WTC11 (cell line): ENCODE data around the gene TMEM38B.
"Not testable (repeated sequence)": the region's sequence is repeated elsewhere in the genome, so short reads cannot be mapped to it uniquely, and the experiment has no call there.

Source experiments
- CREB1 ChIP-seq: sonication (generic); formaldehyde crosslinking; IDR thresholded peaks from 2 replicates; pipeline ENCODE4 v1.8.0; 2023; ENCODE audit warnings: mild to moderate bottlenecking, missing genetic modification reagents
- CTCF ChIP-seq: fragments of 200-600 bp; IDR thresholded peaks from 2 replicates; pipeline ENCODE4 v1.8.0; 2022; ENCODE audit warnings: antibody characterized with exemption
- E2F1 ChIP-seq: sonication (generic); formaldehyde crosslinking; IDR thresholded peaks from 2 replicates; pipeline ENCODE4 v1.8.0; 2022; ENCODE audit warnings: mild to moderate bottlenecking, missing genetic modification reagents
- JUN ChIP-seq: sonication (generic); formaldehyde crosslinking; IDR thresholded peaks from 2 replicates; pipeline ENCODE4 v1.8.0; 2023; ENCODE audit warnings: mild to moderate bottlenecking, missing genetic modification reagents
- NR2C2 ChIP-seq: sonication (generic); formaldehyde crosslinking; IDR thresholded peaks from 2 replicates; pipeline ENCODE4 v1.8.0; 2022; ENCODE audit warnings: mild to moderate bottlenecking, missing genetic modification reagents
- USF1 ChIP-seq: sonication (generic); formaldehyde crosslinking; IDR thresholded peaks from 2 replicates; pipeline ENCODE4 v1.8.0; 2022; ENCODE audit warnings: mild to moderate bottlenecking, missing genetic modification reagents

GRCh38 chr9:105728230-105728629 is 33.9 kb downstream of the TMEM38B start:
- not testable (repeated sequence) for TF ChIP-seq CTCF; USF1 (CRISPR knock-in tag); E2F1 (CRISPR knock-in tag); CREB1; JUN (CRISPR knock-in tag); NR2C2 (CRISPR knock-in tag)
